OCI-LY7 (cell line): ENCODE data around the gene ACAP1. TPM values are rescaled to one million over a fixed set of nuclear protein-coding genes. Genes with fewer than 3 reads are reported as not detected.

Experiments used
- BruUV-seq: library from RNA; stranded (reverse); fragments of 400-500 nt; replicated peaks from 2 replicates; lab custom pipeline; 2021; lab: Mats Ljungman, UMichigan
- CTCF ChIA-PET: fragments of 300-600 bp; sonication (Branson Sonifier 250); formaldehyde crosslinking; loops from one replicate; lab custom pipeline; 2022; ENCODE audit warnings: antibody characterized with exemption; ENCODE audit not compliant: unreplicated experiment; lab: Charles Lee
- POLR2A ChIA-PET: fragments of 300-600 bp; sonication (Branson Sonifier 250); formaldehyde crosslinking; loops from one replicate; lab custom pipeline; 2022; ENCODE audit warnings: antibody characterized with exemption; lab: Charles Lee
- DNase-seq: peaks from one replicate; pipeline ENCODE4 v3.0.0-alpha.2; 2015; ENCODE audit warnings: low spot score
- H2AFZ ChIP-seq: fragments of 200-600 bp; sonication (generic), shearing (Covaris generic); 2 replicates; pipeline ENCODE4 v1.6.1; 2014; ENCODE audit warnings: mild to moderate bottlenecking, antibody characterized with exemption, low read length, moderate library complexity
- H3K27ac ChIP-seq: fragments of 200-600 bp; sonication (generic); 2 replicates; pipeline ENCODE4 v1.5.1; 2014; ENCODE audit warnings: mixed run types, low read depth, mild to moderate bottlenecking, moderate library complexity, low read length, inconsistent platforms; ENCODE audit not compliant: poor library complexity, severe bottlenecking
- H3K36me3 ChIP-seq: fragments of 200-600 bp; sonication (generic); 2 replicates; pipeline ENCODE4 v1.6.1; 2014; ENCODE audit warnings: mild to moderate bottlenecking, antibody characterized with exemption, low read length, moderate library complexity, mixed read lengths; ENCODE audit not compliant: insufficient read depth
- H3K4me1 ChIP-seq: fragments of 200-600 bp; sonication (generic); 2 replicates; pipeline ENCODE4 v1.5.1; 2014; ENCODE audit warnings: mild to moderate bottlenecking, low read length; ENCODE audit not compliant: insufficient read depth, poor library complexity, severe bottlenecking
- H3K4me2 ChIP-seq: fragments of 200-600 bp; sonication (generic); 2 replicates; pipeline ENCODE4 v1.6.1; 2014; ENCODE audit warnings: mild to moderate bottlenecking, low read length
- H3K4me3 ChIP-seq: fragments of 200-600 bp; sonication (generic); 2 replicates; pipeline ENCODE4 v1.5.1; 2014; ENCODE audit warnings: mild to moderate bottlenecking, low read depth, low read length; ENCODE audit not compliant: poor library complexity, severe bottlenecking
- H3K79me2 ChIP-seq: fragments of 200-600 bp; sonication (generic); 2 replicates; pipeline ENCODE4 v1.6.1; 2016; ENCODE audit warnings: low read depth, mild to moderate bottlenecking, low read length, moderate library complexity, mixed read lengths; ENCODE audit not compliant: insufficient read depth
- H3K9me2 ChIP-seq: fragments of 200-600 bp; sonication (generic); 2 replicates; pipeline ENCODE4 v1.6.1; 2016; ENCODE audit warnings: mild to moderate bottlenecking, low read length, mixed read lengths; ENCODE audit not compliant: insufficient read depth
- H3K9me3 ChIP-seq: fragments of 200-600 bp; sonication (generic); 2 replicates; pipeline ENCODE4 v1.6.1; 2014; ENCODE audit warnings: mild to moderate bottlenecking, mixed run types, low read length, mixed read lengths
- H4K20me1 ChIP-seq: fragments of 200-600 bp; sonication (generic); 2 replicates; pipeline ENCODE4 v1.6.1; 2014; ENCODE audit warnings: mild to moderate bottlenecking, antibody characterized with exemption, low read length, moderate library complexity, mixed read lengths; ENCODE audit not compliant: insufficient read depth
- CTCF ChIP-seq: fragments of 200-600 bp; sonication (generic); conservative IDR thresholded peaks from 2 replicates; pipeline ENCODE4 v1.5.1; 2014; ENCODE audit warnings: mild to moderate bottlenecking, antibody characterized with exemption, low read length, moderate library complexity, mixed read lengths
- EZH2phosphoT487 ChIP-seq: fragments of 200-600 bp; sonication (generic); IDR thresholded peaks from 2 replicates; pipeline ENCODE4 v1.6.1; 2018; ENCODE audit warnings: low read depth, borderline replicate concordance, mild to moderate bottlenecking, mixed run types, antibody characterized with exemption, low read length, moderate library complexity, mixed read lengths
- intact Hi-C: fragments of 100-400 bp; cut with micrococcal nuclease; formaldehyde crosslinking; loops from one replicate; pipeline ENCODE4 v1.10.0; 2022; ENCODE audit not compliant: unreplicated experiment
- total RNA-seq, 2 experiments: library from RNA; depleted of rRNA in 1 of 2; stranded (reverse); fragments of >200 nt in 1 of 2; shearing (Covaris generic) in 1 of 2; gene quantifications; 2 replicates each; pipeline ENCODE4 v1.2.3, GENCODE V29; 2014 to 2022

ACAP1 gene
- total RNA-seq, 2 experiments from 2014 or later = 117 to 259 TPM

DNA sequence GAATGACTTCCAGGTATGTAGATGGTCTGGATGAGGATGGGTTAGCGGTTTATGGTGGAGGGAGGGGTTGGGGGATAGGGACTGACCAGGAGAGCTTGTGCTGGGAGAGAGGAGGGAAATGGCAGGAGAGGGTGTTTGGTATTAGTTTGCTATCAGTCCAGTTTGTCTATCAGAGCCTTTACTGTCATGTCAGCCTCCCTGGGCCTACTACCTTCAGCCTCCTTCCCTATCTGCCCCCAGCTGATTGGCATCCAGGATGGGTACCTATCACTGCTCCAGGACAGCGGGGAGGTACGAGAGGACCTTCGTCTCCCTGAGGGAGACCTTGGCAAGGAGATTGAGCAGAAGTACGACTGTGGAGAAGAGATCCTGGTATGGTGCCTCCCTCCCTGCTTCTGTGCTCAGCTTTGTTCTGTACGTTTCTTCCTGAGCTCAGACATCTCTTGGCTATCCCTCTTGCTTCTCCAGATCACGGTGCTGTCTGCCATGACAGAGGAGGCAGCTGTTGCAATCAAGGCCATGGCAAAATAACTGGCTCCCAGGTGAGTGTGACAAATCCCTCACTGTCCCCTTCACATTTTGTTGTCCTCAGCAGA, 25.1 kb upstream of the ACAP1 start:
- H3K4me3 ChIP-seq = no peak overlapping the region
- peak overlapping the region; percentile 77; the same call in 1 of the 2 replicates for H3K4me2 ChIP-seq
- intact Hi-C loops = no loop called here
- no TSS peak for BruUV-seq
- H3K9me3 ChIP-seq = no peaks in the 10 kb centered on the region
- POLR2A ChIA-PET = interaction anchor here (0.8 kb wide), 1 partner anchor 18 kb away, joined by 3 read pairs; the partner anchor contains the start of gene NEURL4
- H2AFZ ChIP-seq = no peak overlapping the region
- peaks cover 62% of the 10 kb centered on the region for H3K4me1 ChIP-seq
- CTCF ChIA-PET = no interaction called here
- H3K9me2 ChIP-seq = no peaks in the 10 kb centered on the region
- H4K20me1 ChIP-seq = peaks cover 28% of the 10 kb centered on the region
- DNase-seq = no peak
- no peak overlapping the region for H3K27ac ChIP-seq
- TF ChIP-seq EZH2phosphoT487 = no peak
- no peak for TF ChIP-seq CTCF
- H3K36me3 ChIP-seq = peaks cover 79% of the 10 kb centered on the region
- H3K79me2 ChIP-seq = peaks cover 52% of the 10 kb centered on the region

DNA sequence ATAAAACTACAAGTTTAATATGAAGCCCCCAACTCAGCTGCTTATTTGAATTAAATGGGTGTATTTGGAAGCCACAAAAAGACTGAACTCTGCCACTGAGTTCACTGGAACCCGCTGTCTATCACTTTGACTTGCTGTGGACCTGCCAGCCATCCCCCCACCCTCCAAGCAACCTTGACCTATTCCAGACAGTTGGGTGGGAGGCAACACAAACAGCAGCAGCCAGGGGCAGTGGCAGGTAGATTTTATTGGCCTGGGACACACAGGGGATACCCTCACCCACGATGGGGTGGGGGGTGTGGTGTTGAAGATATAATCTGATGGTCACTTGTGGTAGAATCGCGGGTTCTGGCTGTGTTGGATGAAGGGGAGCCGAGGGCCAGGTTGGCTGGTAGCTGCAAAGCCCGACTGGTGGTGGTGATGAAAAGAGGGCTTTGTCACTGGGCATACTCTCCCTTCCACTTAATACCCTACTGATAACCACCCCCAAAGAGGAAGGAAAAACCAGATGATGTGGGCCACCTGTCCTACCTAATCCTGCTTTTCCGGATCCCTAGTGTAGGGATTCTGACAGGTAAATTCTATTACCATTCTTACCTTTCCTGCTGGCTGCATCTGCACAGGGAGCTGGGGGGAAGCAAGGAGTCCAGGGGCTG, 23.8 kb upstream of the ACAP1 start:
- Histone ChIP-seq H3K4me2 (peak overlapping the region; percentile 96), H3K79me2 (peaks cover 50% of the 10 kb centered on the region), H3K36me3 (peaks cover 88% of the 10 kb centered on the region), H3K9me2 (no peaks in the 10 kb centered on the region), H2AFZ (no peak overlapping the region), H4K20me1 (peaks cover 28% of the 10 kb centered on the region), H3K4me3 (no peak overlapping the region), H3K27ac (peak overlapping the region; percentile 79), H3K9me3 (no peaks in the 10 kb centered on the region), H3K4me1 (peaks cover 58% of the 10 kb centered on the region)
- POLR2A ChIA-PET = interaction anchor here (2.6 kb wide), 1 partner anchor 17 kb away, joined by 12 read pairs; the partner anchor contains the start of gene NEURL4
- BruUV-seq = no TSS peak
- TF ChIP-seq CTCF (no peak), EZH2phosphoT487 (no peak)
- CTCF ChIA-PET = no interaction called here
- intact Hi-C loops = no loop called here
- DNase-seq = no peak
